ENCODE results near the gene GCLC. TPM values are rescaled to one million over a fixed set of nuclear protein-coding genes. Genes with fewer than 3 reads are reported as not detected.

GCLC gene
- total and polyA plus RNA-seq, 2 donors from 2014 or later = 14.8 to 31.8 TPM

DNA sequence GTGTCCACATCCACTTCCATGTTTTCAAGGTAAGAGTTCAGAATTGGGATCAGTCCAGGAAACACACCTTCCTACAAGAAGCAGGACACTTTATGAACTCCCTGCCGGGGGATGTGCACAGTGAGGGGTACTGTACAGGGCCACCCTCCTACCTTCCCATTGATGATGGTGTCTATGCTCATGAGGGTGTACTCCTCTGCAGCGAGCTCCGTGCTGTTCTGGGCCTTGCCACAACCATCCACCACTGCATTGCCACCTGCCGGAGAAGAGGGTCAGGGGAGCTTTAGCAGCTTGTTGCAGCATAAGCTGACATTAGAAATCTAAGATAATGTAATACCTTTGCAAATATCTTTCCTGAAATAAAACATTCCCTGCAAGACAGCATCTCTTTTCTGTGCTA, 44.8 kb downstream of the GCLC start:
- no peaks in the 10 kb centered on the region for H3K4me1 ChIP-seq (ENCODE audit: control insufficient read depth in 2 of 3, insufficient read depth in 2 of 3, low read depth in 1 of 3, low read length in 3 of 3)

DNA sequence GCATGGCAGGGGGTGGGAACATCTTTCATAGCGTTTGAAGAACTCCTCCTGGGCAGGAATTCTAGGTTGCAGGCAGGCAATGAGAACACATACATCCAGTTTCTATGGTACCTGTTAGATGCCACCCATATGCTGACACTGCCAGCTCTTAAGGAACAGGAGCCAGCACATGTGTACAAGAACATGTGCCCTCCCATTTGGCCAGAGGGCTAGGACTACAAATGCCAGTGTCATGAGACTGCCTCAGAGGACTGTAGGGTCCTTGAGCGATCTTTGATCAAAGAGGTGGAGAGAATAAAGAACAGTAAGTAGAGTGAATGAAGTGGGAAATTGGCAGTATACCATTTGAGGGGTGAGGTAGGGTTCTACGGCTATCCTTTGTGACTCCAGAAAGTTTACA, 45.8 kb downstream of the GCLC start:
- Histone ChIP-seq H3K9ac (ENCODE audit: low read length in 3 of 3) (no peak overlapping the region), H3K4me1 (ENCODE audit: control insufficient read depth in 2 of 3, insufficient read depth in 2 of 3, low read depth in 1 of 3, low read length in 3 of 3) (no peaks in the 10 kb centered on the region), H3K27me3 (ENCODE audit: control insufficient read depth, insufficient read depth, low read length) (no peaks in the 10 kb centered on the region), H3K4me3 (ENCODE audit: low read length in 3 of 3) (no peak overlapping the region), H3K9me3 (ENCODE audit: control insufficient read depth in 2 of 3, insufficient read depth in 1 of 3, low read length in 3 of 3) (no peaks in the 10 kb centered on the region), H3K27ac (ENCODE audit: low read depth in 2 of 2, low read length in 2 of 2) (no peak overlapping the region), H3K36me3 (ENCODE audit: control insufficient read depth in 2 of 3, insufficient read depth in 3 of 3, low read length in 3 of 3) (peaks cover 0 to 19% (median 15%) of the 10 kb centered on the region in 3 donors)
- TF ChIP-seq, protein P1, sequence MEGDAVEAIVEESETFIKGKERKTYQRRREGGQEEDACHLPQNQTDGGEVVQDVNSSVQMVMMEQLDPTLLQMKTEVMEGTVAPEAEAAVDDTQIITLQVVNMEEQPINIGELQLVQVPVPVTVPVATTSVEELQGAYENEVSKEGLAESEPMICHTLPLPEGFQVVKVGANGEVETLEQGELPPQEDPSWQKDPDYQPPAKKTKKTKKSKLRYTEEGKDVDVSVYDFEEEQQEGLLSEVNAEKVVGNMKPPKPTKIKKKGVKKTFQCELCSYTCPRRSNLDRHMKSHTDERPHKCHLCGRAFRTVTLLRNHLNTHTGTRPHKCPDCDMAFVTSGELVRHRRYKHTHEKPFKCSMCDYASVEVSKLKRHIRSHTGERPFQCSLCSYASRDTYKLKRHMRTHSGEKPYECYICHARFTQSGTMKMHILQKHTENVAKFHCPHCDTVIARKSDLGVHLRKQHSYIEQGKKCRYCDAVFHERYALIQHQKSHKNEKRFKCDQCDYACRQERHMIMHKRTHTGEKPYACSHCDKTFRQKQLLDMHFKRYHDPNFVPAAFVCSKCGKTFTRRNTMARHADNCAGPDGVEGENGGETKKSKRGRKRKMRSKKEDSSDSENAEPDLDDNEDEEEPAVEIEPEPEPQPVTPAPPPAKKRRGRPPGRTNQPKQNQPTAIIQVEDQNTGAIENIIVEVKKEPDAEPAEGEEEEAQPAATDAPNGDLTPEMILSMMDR (IDR thresholded peaks at IDR 0.05; ENCODE audit: borderline replicate concordance, extremely low read depth, insufficient read depth) = no peak
- no peak for DNase-seq
- no peak for FAIRE-seq
- intact Hi-C loops (cut with DNase I) = loop anchor here (10.0 kb wide), 1 partner anchor 146 kb away; no protein-coding TSS in a partner anchor

More for the DNA sequence above, 44.8 kb downstream of the GCLC start:
- Histone ChIP-seq H3K27me3 (ENCODE audit: control insufficient read depth, insufficient read depth, low read length) (no peaks in the 10 kb centered on the region), H3K9ac (ENCODE audit: low read length in 3 of 3) (no peak overlapping the region), H3K9me3 (ENCODE audit: control insufficient read depth in 2 of 3, insufficient read depth in 1 of 3, low read length in 3 of 3) (no peaks in the 10 kb centered on the region), H3K36me3 (ENCODE audit: control insufficient read depth in 2 of 3, insufficient read depth in 3 of 3, low read length in 3 of 3) (peaks cover 0 to 19% (median 17%) of the 10 kb centered on the region in 3 donors), H3K4me3 (ENCODE audit: low read length in 3 of 3) (no peak overlapping the region), H3K27ac (ENCODE audit: low read depth in 2 of 2, low read length in 2 of 2) (no peak overlapping the region)
- DNase-seq (no peak), FAIRE-seq (no peak)
- TF ChIP-seq, protein P1 (IDR thresholded peaks at IDR 0.05; ENCODE audit: borderline replicate concordance, extremely low read depth, insufficient read depth) = no peak
- intact Hi-C loops (cut with DNase I) = no loop called here

DNA sequence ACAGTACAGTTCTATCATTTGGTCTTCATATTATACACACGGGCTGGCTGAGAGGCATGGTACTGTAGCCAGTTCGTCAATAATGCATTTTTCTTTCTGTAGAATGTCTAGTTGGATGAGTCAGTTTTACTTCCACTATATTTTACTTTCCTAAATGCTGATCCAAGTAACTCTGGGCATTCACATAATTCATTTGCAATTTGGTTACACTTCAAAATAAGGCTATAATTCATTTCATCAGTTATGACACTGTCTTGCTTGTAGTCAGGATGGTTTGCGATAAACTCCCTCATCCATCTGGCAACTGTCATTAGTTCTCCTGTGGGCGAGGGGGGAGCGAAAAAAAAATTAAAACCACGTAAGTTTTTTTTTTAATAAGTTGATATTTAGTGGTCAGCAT, 46.3 kb downstream of the GCLC start:
- H3K4me3 ChIP-seq (ENCODE audit: low read length in 3 of 3) = no peak overlapping the region
- H3K36me3 ChIP-seq (ENCODE audit: control insufficient read depth in 2 of 3, insufficient read depth in 3 of 3, low read length in 3 of 3) = peaks cover 0 to 19% (median 15%) of the 10 kb centered on the region in 3 donors
- FAIRE-seq (no peak), DNase-seq (no peak)
- H3K9ac ChIP-seq (ENCODE audit: low read length in 3 of 3) = no peak overlapping the region
- no peaks in the 10 kb centered on the region for H3K9me3 ChIP-seq (ENCODE audit: control insufficient read depth in 2 of 3, insufficient read depth in 1 of 3, low read length in 3 of 3)
- H3K27me3 ChIP-seq (ENCODE audit: control insufficient read depth, insufficient read depth, low read length) = no peaks in the 10 kb centered on the region
- H3K27ac ChIP-seq (ENCODE audit: low read depth in 2 of 2, low read length in 2 of 2) = no peak overlapping the region
- intact Hi-C loops (cut with DNase I) = loop anchor here (10.0 kb wide), 1 partner anchor 146 kb away; no protein-coding TSS in a partner anchor
- H3K4me1 ChIP-seq (ENCODE audit: control insufficient read depth in 2 of 3, insufficient read depth in 2 of 3, low read depth in 1 of 3, low read length in 3 of 3) = no peaks in the 10 kb centered on the region
- TF ChIP-seq, protein P1 (IDR thresholded peaks at IDR 0.05; ENCODE audit: borderline replicate concordance, extremely low read depth, insufficient read depth) = no peak

DNA sequence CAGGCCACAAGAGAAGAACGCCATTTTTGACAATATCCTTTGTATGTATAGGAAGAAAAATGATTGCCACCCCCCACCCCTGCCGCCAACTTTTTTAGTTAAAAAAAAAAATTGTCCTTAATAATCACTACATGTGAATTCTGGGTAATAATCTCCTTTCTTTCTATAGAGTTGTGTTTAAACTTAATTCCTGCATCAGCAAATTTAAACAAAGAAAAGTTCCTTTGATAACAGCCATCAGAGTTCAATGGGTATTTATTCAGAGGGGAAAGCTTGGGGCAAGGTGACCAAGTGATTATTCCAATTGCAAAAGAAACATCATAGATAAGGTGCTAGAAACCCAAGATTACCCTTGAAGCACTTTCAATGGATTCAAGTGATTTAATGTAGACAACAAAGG, 47.0 kb downstream of the GCLC start:
- Histone ChIP-seq H3K27ac (ENCODE audit: low read depth in 2 of 2, low read length in 2 of 2) (no peak overlapping the region), H3K4me1 (ENCODE audit: control insufficient read depth in 2 of 3, insufficient read depth in 2 of 3, low read depth in 1 of 3, low read length in 3 of 3) (no peaks in the 10 kb centered on the region), H3K9ac (ENCODE audit: low read length in 3 of 3) (no peak overlapping the region), H3K4me3 (ENCODE audit: low read length in 3 of 3) (no peak overlapping the region), H3K9me3 (ENCODE audit: control insufficient read depth in 2 of 3, insufficient read depth in 1 of 3, low read length in 3 of 3) (no peaks in the 10 kb centered on the region), H3K27me3 (ENCODE audit: control insufficient read depth, insufficient read depth, low read length) (no peaks in the 10 kb centered on the region), H3K36me3 (ENCODE audit: control insufficient read depth in 2 of 3, insufficient read depth in 3 of 3, low read length in 3 of 3) (peaks cover 0 to 19% (median 15%) of the 10 kb centered on the region in 3 donors)
- intact Hi-C loops (cut with DNase I) = loop anchor here (10.0 kb wide), 1 partner anchor 147 kb away; no protein-coding TSS in a partner anchor
- TF ChIP-seq, protein P1 (IDR thresholded peaks at IDR 0.05; ENCODE audit: borderline replicate concordance, extremely low read depth, insufficient read depth) = no peak
- FAIRE-seq (no peak), DNase-seq (no peak)
